ENCODE data around the gene B3GAT3.
"Not testable (repeated sequence)": the region's sequence is repeated elsewhere in the genome, so short reads cannot be mapped to it uniquely, and the experiment has no call there.

B3GAT3 gene

GRCh38 chr11:62627713-62628112 lies 5.9 kb upstream of the B3GAT3 start:
- TF ChIP-seq Cebpa-rat (IDR thresholded peaks at IDR 0.05) = no peak
- Histone ChIP-seq H4K20me1 (peaks cover 0 to 44% (median 0%) of the 10 kb centered on the region in 11 experiments; a peak in 5 of 22 replicates), H3K4me2 (no peak overlapping the region), H3K36me3 (peaks cover 68 to 96% (median 83%) of the 10 kb centered on the region in 11 experiments), H3K9me3 (replicated peaks in 1 of 11) (no peaks in the 10 kb centered on the region), H3K27me3 (no peaks in the 10 kb centered on the region), H3K4me3 (no peak overlapping the region), H3K27ac (no peak overlapping the region), H3K4me1 (peaks cover 22 to 36% (median 33%) of the 10 kb centered on the region in 10 experiments), H3K9ac (no peak overlapping the region)

DNA sequence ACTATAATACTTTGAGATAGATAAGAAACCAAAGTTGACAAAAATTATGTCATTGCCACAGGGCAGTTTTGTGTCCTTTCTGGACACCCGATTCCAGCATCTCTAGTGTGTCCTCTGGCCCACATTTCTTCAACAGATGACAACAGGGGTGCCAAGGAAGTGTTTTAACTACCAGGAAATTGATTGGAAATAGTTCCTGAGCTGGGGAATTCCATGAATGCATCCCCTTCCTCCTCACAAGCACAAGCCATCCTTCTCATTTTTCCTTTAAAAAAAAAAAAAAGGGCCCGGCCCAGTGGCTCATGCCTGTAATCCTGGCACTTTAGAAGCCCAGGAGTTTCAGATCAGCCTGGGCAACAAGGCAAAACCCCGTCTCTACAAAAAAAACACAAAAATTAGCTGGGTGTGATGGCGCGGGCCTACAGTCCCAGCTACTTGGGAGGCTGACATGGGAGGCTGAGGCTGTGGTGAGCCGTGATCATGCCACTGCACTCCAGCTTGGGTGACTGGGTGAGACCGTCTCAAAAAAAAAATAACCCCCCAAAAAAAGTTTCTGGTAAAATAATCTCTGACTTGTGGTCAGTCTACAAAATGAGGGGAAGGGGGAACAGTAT lies 797 bp upstream of the B3GAT3 start:
- Histone ChIP-seq H3K4me3 (peak overlapping the region in 4 of 10 experiments; percentile 78 to 89 (median 79); a peak in 5 of 20 replicates), H3K4me1 (peaks cover 52 to 68% (median 63%) of the 10 kb centered on the region in 10 experiments)

GRCh38 chr11:62621027-62621566 lies 689 bp downstream of the B3GAT3 start:
- Histone ChIP-seq H3K9me3 (replicated peaks in 1 of 11) (no peaks in the 10 kb centered on the region), H3K36me3 (peaks cover 24 to 54% (median 35%) of the 10 kb centered on the region in 11 experiments), H3K4me3 (peak overlapping the region; percentile 68 to 89 (median 79)), H3K9ac (peak overlapping the region; percentile 79 to 95 (median 86)), H3K27me3 (no peaks in the 10 kb centered on the region), H4K20me1 (0 out of 22 replicates have a peak, but pooled peaks cover 0 to 10% (median 0%) of the 10 kb centered on the region in 11 experiments), H3K4me1 (peaks cover 48 to 67% (median 56%) of the 10 kb centered on the region in 10 experiments), H3K27ac (peak overlapping the region; percentile 59 to 92 (median 85); a peak in 21 of 22 replicates), H3K4me2 (peak overlapping the region; percentile 76 to 98 (median 93))
- TF ChIP-seq Cebpa-rat (IDR thresholded peaks at IDR 0.05) = no peak

More for the DNA sequence above, 797 bp upstream of the B3GAT3 start:
- Histone ChIP-seq H3K9me3 (replicated peaks in 1 of 11) (no peaks in the 10 kb centered on the region), H3K4me2 (peak overlapping the region; percentile 58 to 98 (median 92)), H4K20me1 (peaks cover 0 to 15% (median 0%) of the 10 kb centered on the region in 11 experiments; a peak in 2 of 22 replicates), H3K27me3 (no peaks in the 10 kb centered on the region), H3K36me3 (peaks cover 24 to 54% (median 36%) of the 10 kb centered on the region in 11 experiments), H3K27ac (peak overlapping the region; percentile 61 to 92 (median 85)), H3K9ac (peak overlapping the region; percentile 23 to 95 (median 86); a peak in 20 of 22 replicates)
- TF ChIP-seq Cebpa-rat (IDR thresholded peaks at IDR 0.05) = peak in 1 of 11 experiments; percentile 4; a peak in 1 of 22 replicates

GRCh38 chr11:62616957-62617356 lies 4.8 kb downstream of the B3GAT3 start:
- Histone ChIP-seq H3K36me3 (peaks cover 10 to 41% (median 26%) of the 10 kb centered on the region in 11 experiments; a peak in 20 of 22 replicates), H3K4me1 (peaks cover 21 to 49% (median 30%) of the 10 kb centered on the region in 10 experiments), H3K9ac (0 out of 22 replicates have a peak overlapping the region, but pooled peaks of 4 of the 11 experiments have one; percentile 4 to 17 (median 10))
- not testable (repeated sequence) for H3K27me3 ChIP-seq; H3K27ac ChIP-seq; H4K20me1 ChIP-seq; H3K4me3 ChIP-seq; H3K4me2 ChIP-seq; H3K9me3 ChIP-seq (replicated peaks in 1 of 11)

- Histone ChIP-seq H3K9ac (peak overlapping the region in 7 of 11 experiments; percentile 21 to 44 (median 34); a peak in 6 of 22 replicates), H3K9me3 (replicated peaks in 1 of 11) (no peaks in the 10 kb centered on the region), H3K4me2 (peak overlapping the region in 2 of 11 experiments; percentile 3 to 26; a peak in 1 of 22 replicates), H3K4me1 (peaks cover 26 to 53% (median 35%) of the 10 kb centered on the region in 10 experiments), H3K36me3 (peaks cover 10 to 44% (median 26%) of the 10 kb centered on the region in 11 experiments; a peak in 20 of 22 replicates), H3K27me3 (no peaks in the 10 kb centered on the region), H3K4me3 (no peak overlapping the region), H4K20me1 (peaks cover 0 to 8% (median 0%) of the 10 kb centered on the region in 11 experiments; a peak in 2 of 22 replicates), H3K27ac (peak overlapping the region in 4 of 11 experiments; percentile 13 to 82 (median 17); a peak in 1 of 22 replicates)
- TF ChIP-seq Cebpa-rat (IDR thresholded peaks at IDR 0.05) = no peak
Observed at GRCh38 chr11:62615521-62615920, 6.3 kb downstream of the B3GAT3 start.

DNA sequence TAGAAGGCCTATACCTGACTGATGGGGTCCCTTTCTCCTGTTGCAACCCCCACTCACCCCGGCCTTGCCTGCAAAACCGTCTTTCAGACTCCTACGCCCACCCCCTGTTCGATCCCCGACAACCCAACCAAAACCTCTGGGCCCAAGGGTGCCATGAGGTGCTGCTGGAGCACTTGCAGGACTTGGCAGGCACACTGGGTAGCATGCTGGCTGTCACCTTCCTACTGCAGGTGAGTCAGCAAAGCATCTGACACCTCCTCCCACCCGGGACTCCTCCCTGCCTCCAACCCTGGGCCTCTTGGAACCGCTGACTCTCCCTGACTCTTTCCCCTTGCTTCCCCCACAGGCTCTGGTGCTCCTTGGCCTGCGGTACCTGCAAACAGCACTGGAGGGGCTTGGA lies 7.5 kb downstream of the B3GAT3 start:
- peak overlapping the region in 4 of 11 experiments; percentile 7 to 91 (median 84); a peak in 4 of 22 replicates for H3K27ac ChIP-seq
- no peak for TF ChIP-seq Cebpa-rat (IDR thresholded peaks at IDR 0.05)
- peaks cover 0 to 8% (median 0%) of the 10 kb centered on the region in 11 experiments; a peak in 2 of 22 replicates for H4K20me1 ChIP-seq
- no peaks in the 10 kb centered on the region for H3K9me3 ChIP-seq (replicated peaks in 1 of 11)
- H3K9ac ChIP-seq = peak overlapping the region in 4 of 11 experiments; percentile 21 to 37 (median 30); a peak in 1 of 22 replicates
- H3K4me2 ChIP-seq = peak overlapping the region in 1 of 11 experiments; percentile 1; a peak in 1 of 22 replicates
- peaks cover 12 to 56% (median 30%) of the 10 kb centered on the region in 11 experiments; a peak in 21 of 22 replicates for H3K36me3 ChIP-seq
- peaks cover 28 to 53% (median 35%) of the 10 kb centered on the region in 10 experiments for H3K4me1 ChIP-seq
- no peaks in the 10 kb centered on the region for H3K27me3 ChIP-seq
- no peak overlapping the region for H3K4me3 ChIP-seq

GRCh38 chr11:62613291-62613778 lies 8.5 kb downstream of the B3GAT3 start:
- no peaks in the 10 kb centered on the region for H3K9me3 ChIP-seq (replicated peaks in 1 of 11)
- no peaks in the 10 kb centered on the region for H3K27me3 ChIP-seq
- peaks cover 0 to 12% (median 0%) of the 10 kb centered on the region in 11 experiments; a peak in 2 of 22 replicates for H4K20me1 ChIP-seq
- H3K4me1 ChIP-seq = peaks cover 36 to 58% (median 41%) of the 10 kb centered on the region in 10 experiments
- TF ChIP-seq Cebpa-rat (IDR thresholded peaks at IDR 0.05) = no peak
- peaks cover 15 to 65% (median 30%) of the 10 kb centered on the region in 11 experiments for H3K36me3 ChIP-seq
- peak overlapping the region in 10 of 11 experiments; percentile 9 to 91 (median 84); a peak in 19 of 22 replicates for H3K27ac ChIP-seq
- peak overlapping the region in 2 of 10 experiments; percentile 72 to 81; a peak in 2 of 20 replicates for H3K4me3 ChIP-seq
- peak overlapping the region in 7 of 11 experiments; percentile 31 to 100 (median 60); a peak in 7 of 22 replicates for H3K4me2 ChIP-seq
- peak overlapping the region in 9 of 11 experiments; percentile 31 to 91 (median 88); a peak in 15 of 22 replicates for H3K9ac ChIP-seq

DNA sequence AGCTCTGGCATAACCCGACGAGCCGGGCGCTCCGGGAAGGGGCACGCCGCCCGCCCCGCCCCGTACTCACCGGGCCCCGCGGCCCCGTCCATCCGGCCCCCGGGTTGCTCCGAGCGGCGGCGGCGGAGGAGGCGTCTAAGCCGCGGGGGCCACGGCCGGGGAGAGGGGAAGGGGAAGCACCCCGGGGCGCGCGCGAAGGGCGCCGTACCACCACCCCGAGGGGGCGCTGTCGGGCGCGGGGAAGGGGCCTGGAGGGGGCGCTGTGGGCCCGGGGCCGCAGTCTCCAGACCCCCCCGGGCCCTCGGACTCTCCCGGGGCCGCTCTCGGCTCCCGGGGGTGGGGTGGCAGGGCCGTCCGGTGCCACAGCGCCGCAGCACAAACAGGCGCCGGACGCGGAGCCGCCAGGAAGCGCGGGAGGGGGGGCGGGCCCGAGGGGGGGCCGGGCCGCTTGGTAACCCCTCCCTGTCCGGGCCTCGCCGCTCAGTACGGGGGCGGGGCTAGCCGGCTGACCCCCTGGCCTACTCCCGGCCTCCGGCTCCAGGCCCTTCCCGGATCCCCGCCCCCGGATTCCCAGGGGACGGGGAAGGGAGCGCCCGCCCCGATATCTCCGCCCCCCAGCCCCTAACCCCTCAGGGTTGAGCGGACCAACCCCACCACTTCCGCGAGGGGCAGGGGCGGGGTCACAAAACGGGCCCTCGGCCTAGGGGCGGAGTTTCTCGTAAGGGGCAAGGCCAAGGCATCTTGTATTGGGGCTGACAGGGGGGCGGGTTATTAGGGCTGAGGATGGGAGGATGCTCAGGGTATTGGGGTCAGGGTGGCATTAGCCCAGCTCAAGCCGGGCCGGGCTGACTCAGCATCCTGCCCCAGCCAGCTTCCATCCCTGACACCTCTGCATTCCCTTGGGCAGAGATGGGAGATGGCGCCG lies 9.2 kb downstream of the B3GAT3 start, which contains the start of the genes EML3 and ROM1:
Gene EML3 (minus strand): TSS at position 410 of the 925 bp plus-strand sequence. CDS start 318 bp downstream, at position 92.
Gene ROM1 (plus strand): TSS at position 892 of the 925 bp plus-strand sequence. CDS start 25 bp downstream, at position 917.
- H3K4me2 ChIP-seq = peak within 1 kb of the TSS; percentile 91 to 100 (median 98)
- H3K4me3 ChIP-seq = peak within 1 kb of the TSS; percentile 69 to 89 (median 74)
- peak within 1 kb of the TSS; percentile 72 to 91 (median 83) for H3K27ac ChIP-seq
- peaks cover 15 to 66% (median 33%) of the 10 kb centered on the region in 11 experiments for H3K36me3 ChIP-seq
- no peak for TF ChIP-seq Cebpa-rat (IDR thresholded peaks at IDR 0.05)
- no peaks in the 10 kb centered on the region for H3K27me3 ChIP-seq
- H3K9me3 ChIP-seq (replicated peaks in 1 of 11) = no peaks in the 10 kb centered on the region
- peaks cover 43 to 65% (median 48%) of the 10 kb centered on the region in 10 experiments for H3K4me1 ChIP-seq
- H3K9ac ChIP-seq = peak within 1 kb of the TSS; percentile 84 to 94 (median 90)
- H4K20me1 ChIP-seq = peaks cover 0 to 19% (median 0%) of the 10 kb centered on the region in 11 experiments; a peak in 2 of 22 replicates
